Stimulated activated CD4-positive, alpha-beta T cell treated with anti-CD3 and anti-CD28 coated beads, Interleukin-4, amount 100 ng/mL, for 1 hour (primary cell): ENCODE data around the gene RBP2.

Experiments used
- DNase-seq: peaks from one replicate; pipeline ENCODE4 v3.0.0-alpha.2; 2020

Gene RBP2

DNA sequence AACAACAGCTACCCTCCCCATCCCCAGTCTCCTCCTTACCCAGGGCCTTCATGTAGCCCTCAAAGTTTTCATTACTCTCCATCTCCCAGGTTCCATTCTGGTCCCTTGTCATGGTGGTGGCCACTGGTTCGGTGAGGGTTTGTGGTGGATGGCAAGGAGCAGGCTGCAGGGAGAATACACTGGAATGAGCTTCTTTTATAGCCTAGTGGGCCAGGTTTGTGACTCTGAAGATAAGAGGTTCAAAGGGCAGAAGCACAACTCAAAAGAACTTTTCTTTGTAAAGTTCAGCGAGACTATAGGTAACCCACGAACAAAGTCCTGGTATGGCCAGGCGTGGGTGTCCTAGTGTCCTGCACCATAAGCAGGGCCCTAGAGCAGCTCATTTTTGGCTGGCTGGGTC lies at the start of gene RBP2:
RBP2 (minus strand) TSS at position 169 of the 400 bp plus-strand sequence; CDS start at position 112, 57 bp downstream.
- DNase-seq = no peak

DNA sequence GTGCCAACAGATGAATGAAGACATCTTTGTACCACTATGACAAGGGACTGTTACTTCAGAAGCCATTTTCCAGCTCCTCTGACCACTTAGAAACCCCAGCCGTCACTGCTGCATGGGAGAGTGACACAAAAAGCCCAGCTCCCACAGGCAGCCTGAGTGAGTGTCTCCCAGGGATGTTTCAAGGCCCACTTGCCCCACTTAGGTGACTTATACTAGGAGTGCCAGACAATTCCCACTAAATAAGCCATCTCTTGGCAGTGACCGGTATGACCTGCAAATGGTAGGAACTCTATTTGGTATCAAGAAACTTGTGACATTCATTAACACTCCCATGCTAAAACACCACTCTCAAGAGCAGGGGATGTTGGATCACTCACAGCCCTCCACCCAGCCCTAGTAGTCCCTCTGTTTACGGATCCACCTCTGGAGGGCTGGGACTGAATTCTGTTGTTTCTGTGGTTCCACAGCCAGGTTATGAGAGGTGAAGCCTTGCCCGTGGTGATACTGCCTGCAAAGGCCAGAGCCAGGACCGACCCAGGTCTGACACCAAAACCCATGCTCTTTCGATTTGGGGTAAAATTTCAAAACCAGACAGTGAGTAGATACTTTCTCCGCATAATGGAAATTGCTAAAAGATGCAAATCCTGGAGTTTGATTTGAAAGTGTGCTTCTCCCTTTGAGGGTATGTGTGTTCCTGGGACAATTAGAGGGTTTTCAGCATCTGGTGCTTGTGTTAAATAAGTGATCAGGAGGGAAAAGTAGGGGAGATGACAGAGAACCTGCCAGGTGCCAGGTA lies 48.7 kb upstream of the RBP2 start:
- DNase-seq = no peak

- DNase-seq = no peak
Observed at GRCh38 chr3:139523718-139524117, 47.4 kb upstream of the RBP2 start.

- DNase-seq = no peak
Observed at GRCh38 chr3:139523166-139523565, 46.9 kb upstream of the RBP2 start.

GRCh38 chr3:139522421-139522820 lies 46.1 kb upstream of the RBP2 start:
- DNase-seq = no peak

DNA sequence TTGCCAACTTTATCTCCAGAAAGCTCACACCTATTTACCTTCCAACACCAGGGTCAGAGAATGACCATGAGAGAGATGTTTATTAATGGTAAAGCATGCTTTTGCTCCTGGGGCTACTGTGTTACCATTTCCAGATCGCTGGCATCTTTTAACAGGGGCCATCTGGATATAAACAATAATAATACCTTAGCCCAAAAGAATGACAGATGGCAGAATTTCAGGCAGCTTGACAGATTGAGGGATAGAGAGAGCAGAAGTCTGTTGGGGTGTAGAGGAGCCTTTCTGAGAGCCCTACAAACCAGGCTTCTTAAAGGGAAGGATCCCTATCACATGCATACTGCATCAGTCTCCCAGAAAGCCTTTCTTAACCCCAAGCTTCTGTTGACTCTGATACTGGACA lies 45.5 kb upstream of the RBP2 start:
- no peak for DNase-seq

DNA sequence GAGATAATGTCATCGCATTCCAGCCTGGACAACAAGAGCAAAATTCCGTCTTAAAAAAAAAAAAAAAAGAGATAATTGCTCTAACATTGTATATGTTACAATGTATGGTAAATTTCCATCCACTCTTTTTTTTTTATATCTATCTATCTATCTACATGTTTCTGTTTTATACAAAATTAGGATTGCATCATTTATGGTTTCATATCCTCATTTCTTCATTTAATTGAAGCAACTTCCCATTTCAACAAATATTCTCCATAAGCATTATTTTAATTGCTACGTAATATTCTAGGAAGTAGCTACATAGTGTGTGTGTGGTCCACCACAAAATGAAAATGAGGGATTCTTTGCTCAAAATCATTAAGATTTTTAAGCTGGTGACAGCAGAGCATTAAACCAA lies 44.8 kb upstream of the RBP2 start:
- DNase-seq = no peak

DNA sequence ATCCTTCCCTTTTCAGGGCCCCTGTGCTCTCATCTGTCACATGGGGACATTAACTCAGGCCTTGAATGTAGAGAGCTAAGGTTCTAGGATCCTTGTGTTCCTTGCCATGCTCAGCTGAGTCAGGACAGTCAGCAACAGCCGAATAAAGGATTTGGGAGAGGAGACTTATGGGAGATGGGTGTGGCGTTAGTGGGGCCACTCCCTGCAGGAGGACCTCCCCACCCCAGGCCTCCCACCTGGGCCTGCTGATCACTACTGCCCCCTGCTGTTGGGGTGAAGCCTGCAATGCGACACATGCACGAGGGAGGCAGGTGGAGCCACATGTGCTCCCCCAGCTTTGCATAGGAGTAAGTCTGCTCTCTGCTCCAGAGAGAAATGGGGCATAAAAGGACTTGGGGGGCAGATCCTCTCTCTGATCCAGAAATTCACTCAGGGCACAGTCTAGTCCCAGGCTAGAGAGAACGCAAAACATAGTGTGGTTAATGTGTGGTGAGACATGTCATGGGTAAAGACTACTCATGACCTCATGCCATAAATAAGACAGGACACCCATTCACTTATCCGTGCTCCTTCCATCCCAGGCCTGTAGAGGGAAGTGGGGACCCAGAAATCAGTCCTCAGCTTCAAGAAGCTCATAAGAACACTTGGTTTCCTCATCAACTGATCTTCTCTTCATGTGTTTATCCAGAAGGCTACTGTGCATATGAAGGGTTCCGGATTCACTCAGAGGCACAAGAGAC lies 43.9 kb upstream of the RBP2 start:
- no peak for DNase-seq

- no peak for DNase-seq
Observed at GRCh38 chr3:139518926-139519842, 42.9 kb upstream of the RBP2 start.

- no peak for DNase-seq
Observed at GRCh38 chr3:139518306-139518705, 42.0 kb upstream of the RBP2 start.

DNA sequence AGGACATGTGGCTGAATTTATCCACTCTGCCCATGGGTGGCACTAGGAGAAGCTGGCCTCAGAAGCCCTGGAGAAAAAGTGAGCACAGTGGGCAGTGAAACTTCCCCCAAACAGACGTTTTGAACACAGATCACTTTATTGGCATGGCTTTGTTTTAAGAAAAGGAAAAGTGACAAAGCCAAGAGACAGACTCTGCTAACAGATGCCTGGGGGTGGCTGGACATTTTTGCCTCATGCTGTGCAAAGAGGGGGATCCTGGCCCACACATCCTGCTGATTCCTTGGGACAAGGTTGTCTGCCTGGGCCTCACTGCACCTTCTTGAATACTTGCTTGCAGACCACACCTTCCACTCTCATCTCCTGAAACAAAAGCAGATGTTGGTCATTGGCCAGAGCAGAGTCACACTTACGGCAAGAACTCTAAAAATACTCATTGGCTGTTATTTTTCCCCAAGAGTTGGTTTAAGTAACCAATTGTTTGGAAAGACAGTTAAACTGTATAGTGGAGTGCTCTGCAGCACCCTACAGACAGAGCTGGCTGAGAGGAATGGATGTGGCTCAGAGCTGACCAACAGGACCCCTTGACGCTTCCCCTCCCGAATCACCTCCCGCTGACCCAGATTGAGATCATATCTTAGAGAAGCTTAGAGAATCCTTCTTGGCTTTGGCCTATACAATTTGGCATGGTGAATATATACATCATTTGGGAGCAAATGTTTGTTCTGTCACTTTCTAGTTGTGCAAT lies 41.2 kb upstream of the RBP2 start:
- no peak for DNase-seq

DNA sequence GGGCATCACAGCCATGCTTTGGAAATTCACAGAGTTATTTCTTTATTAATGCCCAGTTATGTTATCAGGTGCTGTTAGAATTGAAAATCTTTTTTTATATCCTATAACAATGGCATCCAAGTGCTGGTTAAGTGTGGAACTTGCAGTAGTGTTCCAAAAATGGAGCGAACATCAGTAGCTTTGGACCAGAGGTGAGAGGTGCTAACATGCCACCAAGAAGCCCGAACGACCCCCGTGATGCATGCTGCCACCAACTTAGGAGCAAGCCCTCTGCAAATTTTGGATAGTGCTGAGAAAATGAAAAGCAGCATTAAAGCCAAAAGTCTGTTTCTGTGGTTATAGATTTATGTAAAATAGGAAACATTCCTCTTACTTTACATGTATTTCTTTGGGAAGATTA lies 38.4 kb upstream of the RBP2 start:
- DNase-seq = no peak

DNA sequence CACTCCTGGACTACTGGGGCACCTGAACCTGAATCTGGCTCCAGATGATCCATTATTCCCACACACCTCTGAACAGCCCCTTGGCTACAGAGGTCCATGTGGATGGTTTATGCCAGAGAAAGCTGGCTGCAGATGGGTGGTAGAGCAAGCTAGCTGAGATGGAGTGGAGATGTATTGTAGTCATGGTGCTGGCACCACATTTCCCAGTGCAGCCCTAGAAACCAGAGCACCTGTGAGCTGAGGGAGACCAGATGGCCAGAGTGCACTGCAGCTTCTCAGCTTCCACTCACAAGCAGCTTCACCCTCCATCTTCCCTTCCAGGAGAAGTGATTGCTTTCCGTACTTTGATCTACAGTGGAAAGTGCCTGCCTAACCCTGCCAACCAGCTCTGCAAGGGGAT lies 33.3 kb upstream of the RBP2 start:
- DNase-seq = no peak

DNA sequence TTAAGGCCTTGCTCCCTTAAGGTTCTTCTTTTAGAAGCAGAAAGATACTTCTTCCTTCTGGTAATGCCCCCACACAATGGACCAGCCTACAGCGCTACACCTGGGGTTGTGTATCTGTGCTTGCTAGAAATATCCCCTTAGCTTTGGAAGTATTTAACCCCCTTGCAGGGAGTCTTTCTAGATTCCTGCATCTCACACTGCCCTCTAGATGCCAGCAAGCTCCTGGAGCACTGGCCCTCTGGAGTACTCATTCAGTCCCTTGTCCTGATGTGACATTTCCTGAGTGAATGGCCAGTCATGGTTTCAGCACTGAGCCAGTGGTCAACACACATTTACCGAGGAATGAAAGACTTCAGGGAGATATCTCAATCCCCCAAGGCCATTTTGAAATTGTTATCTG lies 30.4 kb upstream of the RBP2 start:
- no peak for DNase-seq

- DNase-seq = no peak
Observed at GRCh38 chr3:139505829-139506386, 29.6 kb upstream of the RBP2 start.

- no peak for DNase-seq
Observed at GRCh38 chr3:139499536-139499935, 23.2 kb upstream of the RBP2 start.

- no peak for DNase-seq
Observed at GRCh38 chr3:139493826-139494385, 17.6 kb upstream of the RBP2 start.

DNA sequence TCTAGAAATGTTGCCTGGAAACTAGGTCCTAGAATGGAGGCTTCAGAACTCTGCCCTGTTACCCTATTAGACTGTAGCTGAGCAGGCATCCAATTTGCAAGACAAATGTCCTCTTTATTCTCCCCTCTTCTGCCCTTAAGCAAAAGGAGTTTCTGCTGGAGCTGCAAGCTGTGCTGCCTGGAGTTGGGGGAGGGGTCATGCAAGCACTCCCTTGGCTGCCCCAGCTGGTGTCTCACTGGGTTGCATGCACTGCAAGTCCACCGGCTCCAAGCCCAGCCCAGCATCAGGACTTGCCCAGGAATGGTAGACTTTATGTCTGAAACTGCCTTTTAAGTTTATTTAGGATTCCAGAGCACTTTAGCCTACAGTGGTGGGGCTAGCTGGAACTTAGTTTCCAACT lies 15.7 kb upstream of the RBP2 start:
- DNase-seq = no peak

DNA sequence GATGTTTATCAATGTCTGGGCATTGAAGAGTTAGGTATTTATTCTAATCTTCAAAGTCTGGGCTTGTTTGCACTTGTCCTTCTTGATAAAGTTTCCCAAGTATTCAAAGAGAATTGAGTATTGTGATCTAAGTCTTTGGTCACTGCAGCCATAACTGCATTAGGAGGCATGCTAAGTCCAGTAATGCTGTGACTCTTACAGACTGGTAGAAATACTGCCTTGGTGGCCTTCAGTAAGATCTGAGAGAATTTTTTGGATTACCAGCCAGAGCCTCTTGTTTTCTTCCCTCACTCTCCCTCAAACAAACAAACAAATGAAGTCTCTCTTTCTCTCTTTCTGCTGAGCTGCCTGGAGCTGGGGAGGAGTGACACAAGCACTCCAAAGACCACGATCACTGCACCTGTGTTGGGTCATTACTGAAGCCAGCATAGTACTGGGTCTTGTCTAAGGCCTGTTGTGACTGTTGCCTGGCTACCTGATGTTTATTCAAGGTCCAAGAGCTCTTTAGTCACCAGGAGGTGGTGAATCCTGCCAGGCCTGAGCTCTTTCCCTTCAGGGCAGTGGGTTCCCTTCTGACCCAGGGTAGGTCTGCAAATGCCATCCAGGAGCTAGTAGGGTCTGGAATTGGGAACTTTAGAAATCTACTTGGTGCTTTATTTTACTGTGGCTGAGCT lies 14.8 kb upstream of the RBP2 start:
- no peak for DNase-seq

GRCh38 chr3:139482206-139482605 lies 5.9 kb upstream of the RBP2 start:
- no peak for DNase-seq

DNA sequence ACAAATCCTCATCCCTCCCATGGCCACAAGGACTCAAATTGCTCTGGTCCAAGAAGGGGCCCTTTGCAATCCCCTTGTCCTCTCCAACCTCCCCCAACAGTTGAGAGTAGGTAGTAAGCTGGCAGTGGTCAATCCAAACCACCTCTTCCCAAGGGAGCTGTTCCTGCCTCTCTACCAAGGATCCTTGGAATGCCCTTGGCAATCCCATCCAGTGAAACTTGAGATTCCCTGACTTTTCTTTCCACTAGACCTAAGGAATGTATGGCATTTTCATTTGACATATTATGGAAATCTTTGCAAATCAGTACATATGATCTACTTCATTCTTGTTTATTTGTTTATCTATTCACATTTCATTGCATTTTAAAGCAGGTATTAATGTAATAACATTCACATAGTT lies 4.8 kb upstream of the RBP2 start:
- no peak for DNase-seq
